CD4-positive, alpha-beta T cell (primary cell): ENCODE results near the gene NLGN1. TPM values are rescaled to one million over a fixed set of nuclear protein-coding genes. Genes with fewer than 3 reads are reported as not detected.

Experiments
- ATAC-seq: fragments of 200-7000 bp; cut with Tn5 transposase; one replicate; pipeline ENCODE4 v1.10.0; 2022; ENCODE audit warnings: mild to moderate bottlenecking; ENCODE audit not compliant: poor library complexity
- CTCF ChIA-PET: fragments of 350-600 bp; sonication (Branson Sonifier 250); formaldehyde crosslinking; loops from one replicate; lab custom pipeline; 2021; ENCODE audit warnings: antibody characterized with exemption, inconsistent platforms; lab: Charles Lee
- POLR2A ChIA-PET: fragments of 350-600 bp; sonication (Branson Sonifier 250); formaldehyde crosslinking; loops from one replicate; lab custom pipeline; 2021; ENCODE audit warnings: antibody characterized with exemption, inconsistent platforms; lab: Charles Lee
- DNase-seq, 14 experiments: peaks; one replicate each; pipeline ENCODE4 v3.0.0-alpha.2; 2013 to 2020; ENCODE audit warnings: mixed read lengths in 2 of 14
- H3K27ac ChIP-seq, 2 donors: one replicate each; pipeline versions ENCODE4 v1.5.1 to v1.7.0; 2013; ENCODE audit warnings: low read length in 2 of 2, low read depth in 1 of 2, mild to moderate bottlenecking in 1 of 2
- H3K27me3 ChIP-seq, 2 experiments: 1 replicate in 1 of 2; 2 replicates in 1 of 2; pipeline versions ENCODE4 v1.6.1 to v1.7.0; 2013; ENCODE audit warnings: low read length in 2 of 2, control low read depth in 1 of 2, mild to moderate bottlenecking in 1 of 2, moderate library complexity in 1 of 2; ENCODE audit not compliant: insufficient read depth in 2 of 2, control insufficient read depth in 1 of 2
- H3K36me3 ChIP-seq: one replicate; pipeline ENCODE4 v1.6.1; 2013; ENCODE audit warnings: low read length, control low read depth; ENCODE audit not compliant: insufficient read depth
- H3K4me1 ChIP-seq: one replicate; pipeline ENCODE4 v1.6.1; 2013; ENCODE audit warnings: low read length, control low read depth; ENCODE audit not compliant: insufficient read depth
- H3K4me3 ChIP-seq: one replicate; pipeline ENCODE4 v1.5.1; 2013; ENCODE audit warnings: mild to moderate bottlenecking, low read length, moderate library complexity
- H3K9me3 ChIP-seq, 2 experiments: 1 replicate in 1 of 2; 2 replicates in 1 of 2; pipeline versions ENCODE4 v1.6.1 to v1.7.0; 2013; ENCODE audit warnings: low read length in 2 of 2, mild to moderate bottlenecking in 2 of 2, control low read depth in 1 of 2, moderate library complexity in 1 of 2; ENCODE audit not compliant: control insufficient read depth in 1 of 2, insufficient read depth in 1 of 2
- H3K27ac Mint-ChIP-seq: one replicate; pipeline ENCODE4 v1.8.0; 2020; ENCODE audit warnings: mixed read lengths
- H3K27me3 Mint-ChIP-seq: one replicate; pipeline ENCODE4 v1.8.0; 2021; ENCODE audit warnings: mixed read lengths
- H3K36me3 Mint-ChIP-seq: one replicate; pipeline ENCODE4 v1.8.0; 2021; ENCODE audit warnings: low read depth, mixed read lengths
- H3K4me1 Mint-ChIP-seq: one replicate; pipeline ENCODE4 v1.8.0; 2021; ENCODE audit warnings: low read depth, mixed read lengths
- H3K4me3 Mint-ChIP-seq: one replicate; pipeline ENCODE4 v1.8.0; 2020; ENCODE audit warnings: mild to moderate bottlenecking, mixed read lengths
- H3K9me3 Mint-ChIP-seq: one replicate; pipeline ENCODE4 v1.8.0; 2020; ENCODE audit warnings: mixed read lengths
- CTCF ChIP-seq: fragments of 200-600 bp; IDR thresholded peaks from one replicate; pipeline ENCODE4 v1.8.0; 2022; ENCODE audit warnings: antibody characterized with exemption, mild to moderate bottlenecking
- intact Hi-C, 2 experiments: fragments of 100-400 bp; cut with DNase I in 1 of 2; cut with micrococcal nuclease in 1 of 2; formaldehyde crosslinking; loops; one replicate each; pipeline versions ENCODE4 v1.15.1 to v1.9.0; 2023 to 2025; cut with DNase I, micrococcal nuclease
- total RNA-seq, 174 experiments: library from RNA in 2 of 174; stranded (reverse) in 2 of 174; gene quantifications; one replicate each; pipeline ENCODE4 v1.2.3 and lab custom pipeline; 2021 to 2026

Gene NLGN1
- total RNA-seq, 2 experiments from 2014 or later: not detected

- Mint-ChIP-seq H3K27ac (no peak overlapping the region), H3K9me3 (no peaks in the 10 kb centered on the region), H3K36me3 (no peaks in the 10 kb centered on the region), H3K27me3 (no peaks in the 10 kb centered on the region), H3K4me1 (peaks cover 19% of the 10 kb centered on the region), H3K4me3 (no peak overlapping the region)
- H3K4me1 ChIP-seq: no peaks in the 10 kb centered on the region
- DNase-seq (no peak), ATAC-seq (no peak)
- no peaks in the 10 kb centered on the region for H3K36me3 ChIP-seq
- intact Hi-C loops: no loop called here
- no peak overlapping the region for H3K4me3 ChIP-seq
- CTCF ChIA-PET: no interaction called here
- peaks cover 0 to 4% of the 10 kb centered on the region in 2 experiments for H3K9me3 ChIP-seq
- H3K27ac ChIP-seq: no peak overlapping the region
- POLR2A ChIA-PET: no interaction called here
- TF ChIP-seq CTCF: no peak
- no peaks in the 10 kb centered on the region for H3K27me3 ChIP-seq
Observed at GRCh38 chr3:174219738-174220137, 822.2 kb downstream of the NLGN1 start.

GRCh38 chr3:174220775-174221554, 823.4 kb downstream of the NLGN1 start:
- no peaks in the 10 kb centered on the region for H3K36me3 Mint-ChIP-seq
- no peaks in the 10 kb centered on the region for H3K27me3 Mint-ChIP-seq
- no peak for ATAC-seq
- Histone ChIP-seq H3K27ac (no peak overlapping the region), H3K27me3 (no peaks in the 10 kb centered on the region), H3K36me3 (no peaks in the 10 kb centered on the region), H3K4me1 (no peaks in the 10 kb centered on the region), H3K4me3 (no peak overlapping the region), H3K9me3 (peaks cover 0 to 8% of the 10 kb centered on the region in 2 experiments)
- DNase-seq: no peak
- CTCF ChIA-PET: no interaction called here
- POLR2A ChIA-PET: no interaction called here
- no peak overlapping the region for H3K4me3 Mint-ChIP-seq
- intact Hi-C loops: no loop called here
- peaks cover 19% of the 10 kb centered on the region for H3K4me1 Mint-ChIP-seq
- no peaks in the 10 kb centered on the region for H3K9me3 Mint-ChIP-seq
- no peak for TF ChIP-seq CTCF
- H3K27ac Mint-ChIP-seq: no peak overlapping the region

GRCh38 chr3:174223042-174223441, 825.5 kb downstream of the NLGN1 start:
- DNase-seq (no peak), ATAC-seq (no peak)
- no peaks in the 10 kb centered on the region for H3K36me3 ChIP-seq
- no peaks in the 10 kb centered on the region for H3K9me3 Mint-ChIP-seq
- CTCF ChIA-PET: no interaction called here
- H3K9me3 ChIP-seq: peaks cover 0 to 8% of the 10 kb centered on the region in 2 experiments
- intact Hi-C loops: no loop called here
- TF ChIP-seq CTCF: no peak
- H3K27me3 ChIP-seq: no peaks in the 10 kb centered on the region
- no peak overlapping the region for H3K27ac ChIP-seq
- no peak overlapping the region for H3K27ac Mint-ChIP-seq
- H3K36me3 Mint-ChIP-seq: no peaks in the 10 kb centered on the region
- no peaks in the 10 kb centered on the region for H3K4me1 ChIP-seq
- POLR2A ChIA-PET: no interaction called here
- H3K4me3 Mint-ChIP-seq: no peak overlapping the region
- no peaks in the 10 kb centered on the region for H3K27me3 Mint-ChIP-seq
- no peaks in the 10 kb centered on the region for H3K4me1 Mint-ChIP-seq
- no peak overlapping the region for H3K4me3 ChIP-seq
